Measurements from ENCODE around the gene SUN2.

The SUN2 gene

GRCh38 chr22:38784035-38784434 lies 28.2 kb upstream of the SUN2 start:
- Histone ChIP-seq H3K9me3 (no peaks in the 10 kb centered on the region), H3K36me3 (peaks cover 10% of the 10 kb centered on the region), H3K4me3 (ENCODE audit: low read depth in 1 of 2, low read length in 1 of 2) (no peak overlapping the region), H3K27me3 (no peaks in the 10 kb centered on the region), H3K27ac (no peak overlapping the region), H3K4me1 (ENCODE audit: control insufficient read depth in 1 of 2, insufficient read depth in 1 of 2, low read depth in 1 of 2, low read length in 1 of 2) (no peaks in the 10 kb centered on the region)
- no peak for TF ChIP-seq CTCF (IDR thresholded peaks at IDR 0.05)

- Histone ChIP-seq H3K27me3 (no peaks in the 10 kb centered on the region), H3K4me1 (ENCODE audit: control insufficient read depth in 1 of 2, insufficient read depth in 1 of 2, low read depth in 1 of 2, low read length in 1 of 2) (no peaks in the 10 kb centered on the region), H3K9me3 (no peaks in the 10 kb centered on the region), H3K4me3 (ENCODE audit: low read depth in 1 of 2, low read length in 1 of 2) (no peak overlapping the region), H3K27ac (no peak overlapping the region), H3K36me3 (peaks cover 10% of the 10 kb centered on the region)
- no peak for TF ChIP-seq CTCF (IDR thresholded peaks at IDR 0.05)
Observed at GRCh38 chr22:38783095-38783615, 27.4 kb upstream of the SUN2 start.

- H3K9me3 ChIP-seq: no peaks in the 10 kb centered on the region
- no peak for TF ChIP-seq CTCF (IDR thresholded peaks at IDR 0.05)
- H3K27me3 ChIP-seq: no peaks in the 10 kb centered on the region
- no peaks in the 10 kb centered on the region for H3K4me1 ChIP-seq (ENCODE audit: control insufficient read depth in 1 of 2, insufficient read depth in 1 of 2, low read depth in 1 of 2, low read length in 1 of 2)
- no peak overlapping the region for H3K27ac ChIP-seq
- H3K36me3 ChIP-seq: peaks cover 10% of the 10 kb centered on the region
- H3K4me3 ChIP-seq (ENCODE audit: low read depth in 1 of 2, low read length in 1 of 2): no peak overlapping the region
Observed at GRCh38 chr22:38782402-38783094, 26.8 kb upstream of the SUN2 start.

- no peak for TF ChIP-seq CTCF (IDR thresholded peaks at IDR 0.05)
- no peaks in the 10 kb centered on the region for H3K9me3 ChIP-seq
- no peaks in the 10 kb centered on the region for H3K4me1 ChIP-seq (ENCODE audit: control insufficient read depth in 1 of 2, insufficient read depth in 1 of 2, low read depth in 1 of 2, low read length in 1 of 2)
- H3K27me3 ChIP-seq: no peaks in the 10 kb centered on the region
- H3K36me3 ChIP-seq: peaks cover 10% of the 10 kb centered on the region
- no peak overlapping the region for H3K27ac ChIP-seq
- no peak overlapping the region for H3K4me3 ChIP-seq (ENCODE audit: low read depth in 1 of 2, low read length in 1 of 2)
Observed at GRCh38 chr22:38781033-38781432, 25.2 kb upstream of the SUN2 start.

GRCh38 chr22:38777087-38777671 lies 21.4 kb upstream of the SUN2 start:
- no peak for TF ChIP-seq CTCF (IDR thresholded peaks at IDR 0.05)
- Histone ChIP-seq H3K4me1 (ENCODE audit: control insufficient read depth in 1 of 2, insufficient read depth in 1 of 2, low read depth in 1 of 2, low read length in 1 of 2) (no peaks in the 10 kb centered on the region), H3K9me3 (no peaks in the 10 kb centered on the region), H3K27me3 (no peaks in the 10 kb centered on the region), H3K36me3 (peaks cover 10% of the 10 kb centered on the region), H3K27ac (no peak overlapping the region), H3K4me3 (ENCODE audit: low read depth in 1 of 2, low read length in 1 of 2) (no peak overlapping the region)
